Left lung (tissue), 10 donors: ENCODE data around the gene OBSCN. TPM values are rescaled to one million over a fixed set of nuclear protein-coding genes. Genes with fewer than 3 reads are reported as not detected.
A peak's percentile ranks its signal among the peaks of the same experiment; 100 is the strongest.

ENCODE experiments used
- ATAC-seq: fragments of 200-7000 bp; cut with Tn5 transposase; one replicate; pipeline ENCODE4 v1.9.1; 2020; ENCODE audit warnings: moderate library complexity
- DNase-seq, 4 donors: peaks; one replicate each; pipeline ENCODE4 v3.0.0-alpha.2; 2013 to 2020
- H3K27ac ChIP-seq, 2 donors: fragments of 200-600 bp; sonication (generic) in 1 of 2; one replicate each; pipeline versions ENCODE4 v1.5.0 to v1.8.0; 2020 to 2021
- H3K27me3 ChIP-seq, 2 donors: fragments of 200-600 bp; sonication (generic) in 1 of 2; one replicate each; pipeline versions ENCODE4 v1.5.0 to v1.8.0; 2020 to 2021
- H3K36me3 ChIP-seq, 2 donors: fragments of 200-600 bp; sonication (generic) in 1 of 2; one replicate each; pipeline versions ENCODE4 v1.5.0 to v1.8.0; 2020 to 2021
- H3K4me1 ChIP-seq, 2 donors: fragments of 200-600 bp; one replicate each; pipeline ENCODE4 v1.8.0; 2021
- H3K4me3 ChIP-seq, 2 donors: fragments of 200-600 bp; sonication (generic) in 1 of 2; one replicate each; pipeline versions ENCODE4 v1.5.0 to v1.8.0; 2020 to 2021; ENCODE audit warnings: mild to moderate bottlenecking in 1 of 2
- H3K9me3 ChIP-seq, 2 donors: fragments of 200-600 bp; sonication (generic) in 1 of 2; one replicate each; pipeline versions ENCODE4 v1.5.0 to v1.8.0; 2020 to 2021
- CTCF ChIP-seq, 2 donors: fragments of 200-600 bp; sonication (generic) in 1 of 2; IDR thresholded peaks; one replicate each; pipeline versions ENCODE4 v1.5.0 to v1.8.0; 2021; ENCODE audit warnings: antibody characterized with exemption in 2 of 2
- intact Hi-C, 2 donors: fragments of 100-400 bp; cut with DNase I; formaldehyde crosslinking; loops; one replicate each; pipeline versions ENCODE4 v1.11.2 to v1.14.2; 2022
- polyA plus RNA-seq, 6 donors: library from polyadenylated mRNA; unstranded; fragments of 120-200 nt; gene quantifications; one replicate each; pipeline ENCODE4 v1.2.1, GENCODE V29; 2013; ENCODE audit not compliant: insufficient read length in 6 of 6
- total RNA-seq, 2 donors: library from RNA; stranded (reverse); fragmentation: NEBNext Ultra II Directional; extraction: Animal tissue kit (Norgen Biotek cat#: 25700); gene quantifications; one replicate each; pipeline ENCODE4 v1.2.1, GENCODE V29; 2021
- donor health status: DM: no; HTN: yes; CAD: no.
- donor health status: DM: no; HTN: no; CAD: no.

OBSCN gene
- total and polyA plus RNA-seq, 8 donors, result 20.3 to 69.5 (median 47.5) TPM

- intact Hi-C loops, result no loop called here
- peak in 1 of 4 donors; percentile 53 for DNase-seq
- Histone ChIP-seq H3K27ac (no peak overlapping the region), H3K4me1 (no peaks in the 10 kb centered on the region), H3K27me3 (no peaks in the 10 kb centered on the region), H3K9me3 (peaks cover 0 to 10% of the 10 kb centered on the region in 2 donors), H3K36me3 (peaks cover 0 to 15% of the 10 kb centered on the region in 2 donors), H3K4me3 (no peak overlapping the region)
- ATAC-seq, result no peak
- no peak for TF ChIP-seq CTCF (IDR thresholded peaks at IDR 0.05)
Measured at GRCh38 chr1:228293816-228294500, 86.1 kb downstream of the OBSCN start.

- no peaks in the 10 kb centered on the region for H3K27me3 ChIP-seq
- no peak overlapping the region for H3K4me3 ChIP-seq
- H3K9me3 ChIP-seq, result peaks cover 0 to 10% of the 10 kb centered on the region in 2 donors
- no peak for TF ChIP-seq CTCF (IDR thresholded peaks at IDR 0.05)
- intact Hi-C loops, result no loop called here
- H3K27ac ChIP-seq, result no peak overlapping the region
- ATAC-seq, result no peak
- no peaks in the 10 kb centered on the region for H3K4me1 ChIP-seq
- DNase-seq, result peak in 1 of 4 donors; percentile 53
- peaks cover 0 to 15% of the 10 kb centered on the region in 2 donors for H3K36me3 ChIP-seq
Measured at GRCh38 chr1:228294717-228295116, 86.9 kb downstream of the OBSCN start.

- intact Hi-C loops, result no loop called here
- H3K9me3 ChIP-seq, result peaks cover 0 to 10% of the 10 kb centered on the region in 2 donors
- H3K27me3 ChIP-seq, result no peaks in the 10 kb centered on the region
- no peak overlapping the region for H3K4me3 ChIP-seq
- no peaks in the 10 kb centered on the region for H3K4me1 ChIP-seq
- peaks cover 0 to 15% of the 10 kb centered on the region in 2 donors for H3K36me3 ChIP-seq
- ATAC-seq, result no peak
- H3K27ac ChIP-seq, result no peak overlapping the region
- TF ChIP-seq CTCF (IDR thresholded peaks at IDR 0.05), result no peak
- peak in 1 of 4 donors; percentile 31 for DNase-seq
Measured at GRCh38 chr1:228295201-228295600, 87.4 kb downstream of the OBSCN start.

GRCh38 chr1:228295981-228296380 lies 88.1 kb downstream of the OBSCN start:
- no peaks in the 10 kb centered on the region for H3K27me3 ChIP-seq
- no peak overlapping the region for H3K4me3 ChIP-seq
- DNase-seq (no peak), ATAC-seq (no peak)
- peaks cover 0 to 18% of the 10 kb centered on the region in 2 donors for H3K9me3 ChIP-seq
- H3K27ac ChIP-seq, result no peak overlapping the region
- H3K36me3 ChIP-seq, result peaks cover 0 to 15% of the 10 kb centered on the region in 2 donors
- TF ChIP-seq CTCF (IDR thresholded peaks at IDR 0.05), result no peak
- intact Hi-C loops, result no loop called here
- no peaks in the 10 kb centered on the region for H3K4me1 ChIP-seq

GRCh38 chr1:228297242-228297641 lies 89.4 kb downstream of the OBSCN start:
- ATAC-seq (no peak), DNase-seq (no peak)
- intact Hi-C loops, result no loop called here
- no peaks in the 10 kb centered on the region for H3K4me1 ChIP-seq
- H3K27ac ChIP-seq, result no peak overlapping the region
- no peak overlapping the region for H3K4me3 ChIP-seq
- peaks cover 0 to 21% of the 10 kb centered on the region in 2 donors for H3K36me3 ChIP-seq
- no peak for TF ChIP-seq CTCF (IDR thresholded peaks at IDR 0.05)
- H3K27me3 ChIP-seq, result no peaks in the 10 kb centered on the region
- H3K9me3 ChIP-seq, result peaks cover 0 to 30% of the 10 kb centered on the region in 2 donors
